Limb (tissue), 2 donors: ENCODE results near the gene ZNF624.
"Not testable (repeated sequence)": the region's sequence is repeated elsewhere in the genome, so short reads cannot be mapped to it uniquely, and the experiment has no call there.

ENCODE experiments used
- DNase-seq, 2 donors: peaks; one replicate each; pipeline ENCODE4 v3.0.0-alpha.2; 2016; ENCODE audit errors: extremely low spot score in 2 of 2

Gene ZNF624

DNA sequence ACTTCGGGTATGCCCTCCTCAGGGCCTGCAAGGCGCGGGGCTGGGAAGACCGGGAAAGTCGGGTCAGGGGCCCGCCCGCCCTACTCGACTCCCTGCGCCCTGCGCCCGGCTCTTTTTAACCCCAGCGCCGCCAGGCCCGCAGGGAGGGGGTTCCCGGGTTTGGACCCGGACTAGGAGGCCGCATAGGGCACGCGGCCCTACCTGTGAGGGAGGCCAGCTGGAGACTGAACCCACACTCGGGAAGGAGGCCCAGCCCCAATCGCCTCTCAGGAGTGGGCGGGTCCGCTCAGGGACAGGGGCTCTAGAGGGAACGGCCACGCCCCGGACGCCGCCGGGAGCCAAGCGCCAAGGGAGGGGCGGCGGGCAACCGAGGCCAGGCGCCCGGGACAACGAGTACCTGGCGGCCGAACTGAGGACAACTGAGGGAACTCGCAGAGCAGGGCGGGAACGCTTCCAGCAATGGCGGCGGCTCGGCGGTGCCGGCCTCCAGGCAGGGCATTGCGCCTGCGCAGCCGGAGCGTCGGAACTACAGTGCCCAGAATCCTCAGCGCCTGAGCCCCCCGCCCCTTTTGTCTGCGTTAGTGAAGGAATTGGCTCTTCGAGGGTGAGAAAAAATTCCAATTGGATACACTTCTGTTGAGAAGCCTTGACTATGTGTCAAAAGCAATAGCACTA lies at the start of gene ZNF624:
Gene ZNF624 (minus strand): TSS at position 484 of the 675 bp plus-strand sequence.
- DNase-seq: peak; percentile 95 to 96

DNA sequence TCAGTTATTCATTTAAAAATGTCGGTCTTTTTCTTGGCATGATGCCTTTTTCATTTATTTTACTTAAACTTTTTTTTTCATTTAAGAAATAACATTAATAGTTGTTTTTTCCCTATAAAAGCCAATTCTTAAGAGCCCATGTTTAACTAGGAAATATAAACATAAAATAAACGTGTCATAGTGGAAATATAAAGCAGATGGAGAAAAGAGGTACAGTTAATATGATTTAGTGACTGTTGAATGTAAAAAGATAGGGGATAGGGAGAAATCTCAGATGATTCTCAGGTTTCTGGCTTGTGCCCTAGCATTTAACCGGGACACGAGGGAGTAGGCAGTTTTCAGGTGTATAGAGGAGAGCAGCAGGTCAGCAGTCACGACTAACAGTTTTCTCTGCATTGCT lies 44.0 kb upstream of the ZNF624 start:
- DNase-seq: not testable (repeated sequence)

DNA sequence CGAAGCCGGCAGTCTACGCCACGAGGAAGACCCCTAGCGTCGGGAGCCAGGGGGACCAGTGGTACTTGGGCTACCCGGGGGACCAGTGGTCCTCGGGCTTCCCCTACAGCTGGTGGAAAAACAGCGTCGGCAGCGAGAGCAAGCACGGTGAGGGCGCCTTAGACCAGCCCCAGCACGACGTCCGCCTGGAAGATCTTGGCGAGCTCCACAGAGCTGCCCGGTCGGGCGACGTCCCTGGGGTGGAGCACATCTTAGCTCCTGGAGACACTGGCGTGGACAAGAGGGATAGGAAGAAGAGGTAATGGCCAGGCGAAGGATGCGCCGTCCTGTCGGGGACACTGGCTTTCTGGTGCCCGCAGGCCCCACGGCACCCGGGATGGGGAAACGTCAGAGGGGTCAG lies 36.8 kb upstream of the ZNF624 start:
- not testable (repeated sequence) for DNase-seq

DNA sequence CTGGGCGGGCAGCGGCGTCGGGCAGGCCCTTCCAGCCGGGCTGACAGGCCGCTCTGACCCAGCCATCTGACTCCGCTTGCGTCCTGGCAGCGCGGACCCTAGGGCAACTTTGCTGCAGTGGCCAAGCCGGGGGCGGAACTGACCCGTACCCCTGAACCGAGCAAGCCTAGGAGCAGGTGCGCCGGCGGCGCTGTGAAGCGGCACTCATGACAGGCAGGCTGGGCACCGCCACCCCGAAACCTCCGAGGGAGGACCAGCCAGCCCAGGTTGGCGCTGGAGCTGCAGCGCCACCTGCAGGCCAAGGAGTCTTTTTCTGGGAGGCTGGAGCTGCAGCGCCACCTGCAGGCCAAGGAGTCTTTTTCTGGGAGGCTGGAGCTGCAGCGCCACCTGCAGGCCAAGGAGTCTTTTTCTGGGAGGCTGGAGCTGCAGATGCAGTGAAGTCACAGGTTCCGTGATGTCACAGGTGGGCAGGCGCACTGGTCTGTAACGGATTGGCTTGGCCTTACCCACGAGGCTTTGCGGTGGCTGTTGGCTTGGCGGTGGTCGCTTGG lies 36.2 kb upstream of the ZNF624 start, which contains the start of gene CCDC144A:
Gene CCDC144A (plus strand): TSS at position 511 of the 551 bp plus-strand sequence. CDS start 160 bp downstream, outside the sequence.
- DNase-seq: not testable (repeated sequence)

- DNase-seq: not testable (repeated sequence)
Measured at GRCh38 chr17:16687151-16687550, 33.5 kb upstream of the ZNF624 start.

GRCh38 chr17:16686019-16686418 lies 32.4 kb upstream of the ZNF624 start:
- DNase-seq: not testable (repeated sequence)

GRCh38 chr17:16683290-16684138 lies 29.9 kb upstream of the ZNF624 start:
- not testable (repeated sequence) for DNase-seq

GRCh38 chr17:16676676-16677268 lies 23.1 kb upstream of the ZNF624 start:
- peak in 1 of 2 donors; percentile 57 for DNase-seq

DNA sequence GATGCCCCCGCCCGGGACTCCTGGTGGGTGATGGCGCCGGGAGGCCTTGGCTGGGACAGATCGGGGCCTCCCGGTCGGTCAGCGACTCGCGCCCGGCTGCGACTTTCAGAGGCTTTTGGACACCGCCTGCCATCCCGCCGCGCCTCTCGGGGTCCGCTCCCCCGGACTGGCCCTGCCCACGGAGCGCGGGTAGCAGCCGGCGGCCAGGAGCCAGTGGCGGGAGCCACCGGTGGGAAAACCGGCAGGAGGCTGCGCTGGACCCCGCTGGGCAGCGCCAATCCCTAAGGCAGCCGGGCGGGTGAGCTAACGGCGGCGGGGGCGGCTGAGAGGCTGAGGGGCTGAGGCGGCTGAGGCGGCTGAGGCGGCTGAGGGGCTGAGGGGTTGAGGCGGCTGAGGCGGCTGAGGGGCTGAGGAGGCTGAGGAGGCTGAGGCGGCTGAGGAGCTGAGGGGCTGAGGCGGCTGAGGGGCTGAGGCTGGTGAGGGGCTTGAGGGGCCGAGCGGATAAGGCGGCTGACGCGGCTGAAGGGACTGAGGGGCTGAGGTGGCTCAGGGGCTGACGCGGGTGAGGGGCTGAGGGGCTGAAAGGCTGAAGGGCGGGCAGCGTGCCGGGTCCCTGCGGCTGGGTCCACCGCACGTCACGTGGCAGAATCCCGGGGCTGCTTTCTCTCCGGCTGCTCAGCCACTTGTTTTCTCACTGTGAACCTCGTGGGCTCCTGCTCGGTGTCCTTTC lies 13.4 kb upstream of the ZNF624 start:
- DNase-seq: peak in 1 of 2 donors; percentile 61

DNA sequence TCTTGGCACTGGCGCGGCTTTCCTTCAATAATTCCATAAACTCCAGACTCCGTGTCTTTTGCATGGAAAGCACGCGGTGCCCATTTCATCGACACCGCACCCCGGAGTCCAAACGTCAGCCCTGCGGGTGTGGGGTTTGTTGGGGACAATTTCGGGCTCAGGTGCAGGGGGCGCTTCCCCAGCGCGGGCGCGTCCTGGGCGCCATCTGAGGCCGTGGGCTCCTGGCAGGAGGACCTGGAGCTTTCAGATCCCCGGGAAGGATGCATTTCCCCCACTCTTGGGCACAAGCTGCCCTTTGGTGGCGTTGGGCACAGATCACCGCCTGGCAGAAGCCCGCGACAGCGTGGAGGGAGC lies 12.9 kb upstream of the ZNF624 start:
- not testable (repeated sequence) for DNase-seq

DNA sequence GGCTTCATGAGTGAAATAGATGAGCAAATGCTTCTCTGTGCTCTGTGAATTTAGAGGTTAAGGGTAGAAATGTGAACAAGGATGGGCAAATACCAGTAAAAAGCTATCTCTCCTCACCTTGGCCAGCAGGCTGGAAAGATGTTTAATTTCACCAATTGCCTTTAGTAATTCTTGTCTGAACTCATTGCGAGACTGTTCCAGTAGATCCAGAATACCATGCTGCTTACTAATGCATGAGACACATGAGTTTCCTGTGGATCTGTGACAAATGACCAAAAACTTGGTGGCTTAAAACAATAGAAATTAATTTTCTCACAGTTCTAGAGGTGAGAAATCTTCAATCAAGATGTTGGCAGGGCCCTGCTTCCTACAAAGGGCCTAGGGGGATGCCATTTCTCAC lies 9.3 kb upstream of the ZNF624 start:
- no peak for DNase-seq

- no peak for DNase-seq
Measured at GRCh38 chr17:16661217-16661616, 7.6 kb upstream of the ZNF624 start.

- no peak for DNase-seq
Measured at GRCh38 chr17:16652847-16653366, 743 bp downstream of the ZNF624 start.

DNA sequence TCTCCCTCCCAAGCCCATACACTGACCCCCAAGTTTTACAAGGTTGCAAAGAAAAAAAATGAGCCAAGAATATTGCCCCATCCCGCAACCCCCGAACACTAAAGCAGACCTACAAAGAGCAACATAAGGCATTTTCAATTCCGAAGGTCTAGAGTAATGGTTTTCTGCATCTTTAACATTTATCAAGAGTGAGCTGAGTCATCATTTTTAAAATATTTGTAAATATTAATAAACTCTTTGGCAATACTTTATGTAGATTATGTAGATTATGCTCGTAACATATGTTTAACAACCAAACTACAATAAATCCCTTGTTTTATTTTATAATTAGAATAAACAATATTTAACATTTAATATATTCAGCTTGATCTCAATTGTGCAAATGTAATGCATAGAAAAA lies 1.4 kb downstream of the ZNF624 start:
- no peak for DNase-seq

DNA sequence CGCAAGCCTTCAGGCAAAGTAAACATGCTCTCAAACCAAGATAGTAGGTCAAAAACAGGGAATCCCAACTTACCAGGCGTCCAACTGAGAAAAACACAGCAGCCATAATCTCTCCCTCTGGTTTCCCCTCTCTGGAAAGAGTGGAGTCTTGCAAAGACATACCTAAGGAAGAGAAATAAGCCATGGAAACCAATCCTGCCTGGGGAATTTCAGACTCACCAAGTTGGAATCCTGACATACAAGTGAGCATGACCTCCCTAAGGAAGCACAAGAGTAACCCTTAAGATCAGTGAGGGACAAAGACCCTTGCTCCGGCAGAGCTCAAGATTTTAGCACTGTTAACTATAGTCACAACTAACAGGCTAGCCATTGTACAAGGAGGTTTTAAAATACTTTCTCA lies 4.1 kb downstream of the ZNF624 start:
- no peak for DNase-seq

DNA sequence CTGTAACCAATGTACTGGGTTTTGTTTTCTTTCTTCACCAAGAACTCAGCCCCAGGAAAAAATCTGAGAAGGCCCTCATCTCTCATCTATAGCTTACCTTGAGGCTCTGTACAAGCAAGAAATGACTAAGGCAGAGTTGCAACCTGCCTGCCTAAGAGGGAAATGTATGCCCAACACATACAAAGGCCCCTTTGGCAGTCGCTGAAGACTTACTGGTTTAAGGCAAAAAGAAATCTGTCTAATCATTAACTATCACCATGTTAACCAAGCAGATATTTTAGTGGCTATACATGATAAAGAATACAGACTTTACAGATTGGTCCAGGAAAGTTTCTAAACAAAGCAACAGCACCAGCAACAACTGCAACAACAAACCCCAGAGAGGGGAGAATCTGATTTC lies 14.2 kb downstream of the ZNF624 start:
- DNase-seq: no peak

- DNase-seq: no peak
Measured at GRCh38 chr17:16623282-16623681, 30.4 kb downstream of the ZNF624 start.

GRCh38 chr17:16622540-16623277 lies 30.9 kb downstream of the ZNF624 start:
- no peak for DNase-seq

GRCh38 chr17:16617481-16618060 lies 36.1 kb downstream of the ZNF624 start:
- no peak for DNase-seq

DNA sequence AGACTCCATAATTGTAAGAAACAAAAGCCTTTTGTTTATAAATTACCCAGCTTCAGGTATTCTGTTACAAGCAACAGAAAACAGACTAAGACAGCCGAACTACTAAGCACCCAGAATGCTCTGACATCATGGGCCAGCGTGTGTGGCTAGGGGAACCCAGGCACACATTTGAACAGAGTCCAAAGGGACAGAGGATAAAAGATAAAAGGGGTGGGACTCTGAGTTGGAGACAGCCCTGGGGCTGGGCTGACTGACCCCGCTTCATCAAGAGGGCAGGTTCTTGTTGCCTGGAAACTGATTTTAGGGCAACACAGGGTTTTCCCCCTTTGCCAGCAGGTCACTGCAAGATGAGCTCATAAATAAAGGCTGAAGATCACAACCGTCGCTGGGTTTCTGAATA lies 54.1 kb downstream of the ZNF624 start:
- DNase-seq: no peak
